ENCODE data around the gene PTGR2.
"Not testable (repeated sequence)": the region's sequence is repeated elsewhere in the genome, so short reads cannot be mapped to it uniquely, and the experiment has no call there.

Gene PTGR2

GRCh38 chr14:73851567-73852382 lies at the start of gene PTGR2:
TSS of gene PTGR2 (plus strand) at chr14:73851831. CDS start at chr14:73858863, 7,032 bp downstream.
- DNase-seq: peak; percentile 70

GRCh38 chr14:73802431-73803188 lies 49.0 kb upstream of the PTGR2 start:
- no peak for DNase-seq

GRCh38 chr14:73804636-73805035 lies 47.0 kb upstream of the PTGR2 start:
- DNase-seq: no peak

- no peak for DNase-seq
Observed at GRCh38 chr14:73807457-73807856, 44.2 kb upstream of the PTGR2 start.

- no peak for DNase-seq
Observed at GRCh38 chr14:73809391-73809790, 42.2 kb upstream of the PTGR2 start.

- peak; percentile 5 for DNase-seq
Observed at GRCh38 chr14:73810478-73811163, 41.0 kb upstream of the PTGR2 start.

GRCh38 chr14:73811164-73811503 lies 40.5 kb upstream of the PTGR2 start:
- DNase-seq: no peak

GRCh38 chr14:73814153-73814552 lies 37.5 kb upstream of the PTGR2 start:
- no peak for DNase-seq

GRCh38 chr14:73815849-73816248 lies 35.8 kb upstream of the PTGR2 start:
- DNase-seq: no peak

- DNase-seq: no peak
Observed at GRCh38 chr14:73816393-73816816, 35.2 kb upstream of the PTGR2 start.

- DNase-seq: no peak
Observed at GRCh38 chr14:73817020-73817655, 34.5 kb upstream of the PTGR2 start.

GRCh38 chr14:73818821-73819220 lies 32.8 kb upstream of the PTGR2 start:
- no peak for DNase-seq

GRCh38 chr14:73820631-73821030 lies 31.0 kb upstream of the PTGR2 start:
- DNase-seq: no peak

GRCh38 chr14:73823339-73823885 lies 28.2 kb upstream of the PTGR2 start:
- no peak for DNase-seq

GRCh38 chr14:73824127-73824526 lies 27.5 kb upstream of the PTGR2 start:
- DNase-seq: no peak

- no peak for DNase-seq
Observed at GRCh38 chr14:73824536-73824935, 27.1 kb upstream of the PTGR2 start.

GRCh38 chr14:73825551-73826188 lies 26.0 kb upstream of the PTGR2 start:
- peak; percentile 91 for DNase-seq

GRCh38 chr14:73827190-73827589 lies 24.4 kb upstream of the PTGR2 start:
- DNase-seq: not testable (repeated sequence)

- no peak for DNase-seq
Observed at GRCh38 chr14:73829071-73829470, 22.6 kb upstream of the PTGR2 start.

- no peak for DNase-seq
Observed at GRCh38 chr14:73829526-73830431, 21.9 kb upstream of the PTGR2 start.

- no peak for DNase-seq
Observed at GRCh38 chr14:73833034-73833433, 18.6 kb upstream of the PTGR2 start.

All from RPMI8226 (cell line).